SJCRH30 (cell line): ENCODE results near the gene C2orf68. TPM values are rescaled to one million over a fixed set of nuclear protein-coding genes. Genes with fewer than 3 reads are reported as not detected.
"Not testable (repeated sequence)": the region's sequence is repeated elsewhere in the genome, so short reads cannot be mapped to it uniquely, and the experiment has no call there.

ENCODE experiments used
- DNase-seq, 2 experiments: peaks; one replicate each; pipeline ENCODE4 v3.0.0-alpha.2; 2015 to 2020
- H3K27ac ChIP-seq: fragments of 250-450 bp; sonication (Bioruptor Pico); 2 replicates; pipeline ENCODE4 v1.5.1; 2020; ENCODE audit warnings: mild to moderate bottlenecking, moderate library complexity
- H3K27me3 ChIP-seq: fragments of 250-450 bp; sonication (Bioruptor Pico); 2 replicates; pipeline ENCODE4 v1.5.1; 2020; ENCODE audit warnings: mild to moderate bottlenecking, moderate library complexity
- H3K36me3 ChIP-seq: fragments of 250-450 bp; sonication (Bioruptor Pico); 2 replicates; pipeline ENCODE4 v1.5.1; 2020; ENCODE audit warnings: mild to moderate bottlenecking, moderate library complexity
- H3K4me1 ChIP-seq: fragments of 250-450 bp; sonication (Bioruptor Pico); 2 replicates; pipeline ENCODE4 v1.5.1; 2020; ENCODE audit warnings: mild to moderate bottlenecking, moderate library complexity
- H3K4me3 ChIP-seq: fragments of 250-450 bp; sonication (Bioruptor Pico); 2 replicates; pipeline ENCODE4 v1.5.1; 2020; ENCODE audit warnings: mild to moderate bottlenecking, moderate library complexity
- H3K9me3 ChIP-seq: fragments of 250-450 bp; sonication (Bioruptor Pico); replicated peaks from 2 replicates; pipeline ENCODE4 v1.5.1; 2020; ENCODE audit warnings: mild to moderate bottlenecking, moderate library complexity
- total RNA-seq: library from RNA; depleted of rRNA; stranded (reverse); fragments of >200 nt; shearing (Covaris generic); gene quantifications from 2 replicates; pipeline ENCODE4 v1.2.3, GENCODE V29; 2014; rRNA removed

Gene C2orf68
- total RNA-seq: 53.6 and 57.9 TPM in 2 replicates

- Histone ChIP-seq H3K9me3 (no peaks in the 10 kb centered on the region), H3K27me3 (no peaks in the 10 kb centered on the region), H3K36me3 (no peaks in the 10 kb centered on the region; the same call in 1 of the 2 replicates), H3K27ac (peak within 1 kb of the TSS; percentile 71), H3K4me3 (peak within 1 kb of the TSS; percentile 83), H3K4me1 (peaks cover 6% of the 10 kb centered on the region; the same call in 1 of the 2 replicates)
- DNase-seq: peak; percentile 96
Observed at GRCh38 chr2:85611705-85612587, at the start of gene C2orf68. Gene C2orf68, minus strand, starts transcription at chr2:85612066. Its CDS starts 82 bp downstream, at chr2:85611984.

DNA sequence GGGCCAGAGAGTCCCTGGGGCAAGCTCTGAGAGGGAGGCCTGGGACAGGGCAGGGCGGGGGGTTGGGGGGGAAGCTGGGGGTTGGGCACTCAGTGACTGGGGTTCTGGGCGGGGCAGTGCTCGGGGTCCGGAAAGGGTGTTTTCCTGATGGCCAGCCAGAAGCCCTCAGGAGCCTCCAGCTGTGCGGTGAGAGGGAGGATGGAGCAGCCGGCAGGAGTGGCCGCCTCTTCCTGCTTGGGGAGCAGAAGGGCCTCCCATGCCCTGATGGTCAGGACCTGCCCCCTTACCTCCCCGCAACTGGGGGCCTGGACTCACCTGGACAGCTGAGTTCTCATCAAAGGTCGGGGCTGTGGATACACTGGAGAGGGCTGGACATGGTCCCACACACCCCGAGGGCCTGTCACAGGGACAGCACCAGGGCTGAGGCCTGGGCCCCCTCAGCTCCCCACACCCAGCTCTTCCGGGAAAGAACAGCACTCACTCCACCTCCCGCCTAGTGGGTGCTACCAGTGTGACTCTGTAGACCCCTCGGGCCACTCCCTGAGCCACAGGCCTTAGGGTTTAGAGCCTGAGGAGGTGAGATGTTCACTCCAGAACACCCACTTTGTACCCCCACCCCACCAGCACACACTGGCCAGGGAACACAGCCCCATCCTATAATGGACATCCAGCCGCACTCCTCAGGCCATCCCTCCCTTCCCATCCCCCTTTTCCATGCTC lies 49.4 kb upstream of the C2orf68 start:
- H3K4me1 ChIP-seq: no peaks in the 10 kb centered on the region
- no peaks in the 10 kb centered on the region for H3K36me3 ChIP-seq
- no peak overlapping the region for H3K27ac ChIP-seq
- no peaks in the 10 kb centered on the region for H3K9me3 ChIP-seq
- DNase-seq: no peak
- no peak overlapping the region for H3K4me3 ChIP-seq
- H3K27me3 ChIP-seq: no peaks in the 10 kb centered on the region

DNA sequence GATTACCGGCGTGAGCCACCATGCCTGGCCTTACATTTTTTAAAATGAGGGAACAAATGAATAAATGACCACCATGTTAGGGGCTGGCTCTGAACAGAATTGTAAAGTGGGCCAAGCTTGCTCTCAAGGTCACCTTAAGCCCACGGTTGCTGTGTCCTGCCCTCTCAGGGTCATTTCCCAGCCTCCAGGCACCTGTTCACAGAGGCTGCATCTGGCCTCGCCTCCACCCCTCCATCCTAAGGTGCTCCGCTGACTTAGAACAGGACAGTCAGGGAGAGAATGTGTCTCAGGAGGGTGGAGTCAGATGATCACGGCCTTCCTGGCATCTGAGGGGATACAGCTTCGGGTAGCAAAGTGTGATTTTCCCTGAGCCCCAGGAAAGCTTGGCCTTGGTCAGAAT lies 48.9 kb upstream of the C2orf68 start:
- no peak for DNase-seq
- Histone ChIP-seq H3K4me3 (no peak overlapping the region), H3K4me1 (no peaks in the 10 kb centered on the region), H3K27ac (no peak overlapping the region), H3K36me3 (no peaks in the 10 kb centered on the region), H3K9me3 (no peaks in the 10 kb centered on the region), H3K27me3 (no peaks in the 10 kb centered on the region)

DNA sequence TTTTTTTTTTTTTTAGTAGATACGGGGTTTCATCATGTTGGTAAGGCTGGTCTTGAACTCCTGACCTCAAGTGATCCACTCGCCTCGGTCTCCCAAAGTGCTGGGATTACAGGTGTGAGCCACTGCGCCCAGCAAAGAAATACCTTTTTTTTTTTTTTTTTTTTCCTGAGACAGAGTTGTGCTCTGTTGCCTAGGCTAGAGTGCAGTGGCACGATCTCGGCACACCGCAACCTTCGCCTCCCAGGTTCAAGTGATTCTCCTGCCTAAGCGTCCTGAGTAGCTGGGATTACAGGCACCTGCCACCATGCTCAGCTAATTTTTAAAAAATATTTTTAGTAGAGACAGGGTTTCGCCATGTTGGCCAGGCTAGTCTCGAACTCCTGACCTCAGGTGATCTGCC lies 48.4 kb upstream of the C2orf68 start:
- not testable (repeated sequence) for H3K9me3 ChIP-seq, DNase-seq, H3K36me3 ChIP-seq, H3K4me1 ChIP-seq, H3K4me3 ChIP-seq, H3K27me3 ChIP-seq, H3K27ac ChIP-seq

DNA sequence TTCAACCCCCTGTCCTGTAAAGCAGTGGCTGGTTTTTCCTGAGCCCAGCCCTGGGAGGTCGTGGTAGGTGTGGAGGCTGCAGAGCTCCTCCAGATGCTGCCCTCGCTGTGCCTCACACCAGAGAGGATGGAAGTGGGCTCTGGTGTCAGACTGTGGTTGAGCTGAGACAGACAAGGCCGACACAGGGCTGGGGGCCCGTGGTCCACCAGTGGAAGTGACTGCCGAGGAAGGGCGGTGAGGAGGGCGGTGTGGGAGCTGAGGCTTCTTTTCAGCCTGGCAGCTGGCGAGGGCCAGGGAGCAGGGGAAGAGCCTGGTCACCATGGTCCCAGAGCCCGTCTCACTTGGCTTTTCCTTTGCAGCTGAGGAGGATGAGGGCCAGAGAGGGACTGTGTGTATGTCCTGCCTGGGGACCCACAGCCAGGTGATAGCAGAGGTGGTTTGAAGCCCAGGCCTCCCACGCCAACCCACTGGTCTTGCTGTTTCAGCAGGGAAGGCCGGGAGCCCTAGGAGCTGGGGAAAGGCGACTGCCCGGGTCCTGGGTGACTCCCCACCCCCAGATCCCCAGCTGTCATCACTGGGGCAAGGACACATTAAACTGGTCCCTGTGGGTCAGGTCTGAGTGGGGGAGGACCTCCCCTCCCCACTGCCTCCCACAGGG lies 47.6 kb upstream of the C2orf68 start:
- Histone ChIP-seq H3K36me3 (0 out of 2 replicates have a peak, but pooled peaks cover 2% of the 10 kb centered on the region), H3K4me3 (no peak overlapping the region), H3K27ac (no peak overlapping the region), H3K27me3 (no peaks in the 10 kb centered on the region), H3K4me1 (no peaks in the 10 kb centered on the region), H3K9me3 (no peaks in the 10 kb centered on the region)
- DNase-seq: no peak

- not testable (repeated sequence) for H3K4me3 ChIP-seq, H3K27me3 ChIP-seq, H3K9me3 ChIP-seq, DNase-seq, H3K27ac ChIP-seq, H3K4me1 ChIP-seq
- peaks cover 19% of the 10 kb centered on the region for H3K36me3 ChIP-seq
Observed at GRCh38 chr2:85657399-85657798, 45.5 kb upstream of the C2orf68 start.

DNA sequence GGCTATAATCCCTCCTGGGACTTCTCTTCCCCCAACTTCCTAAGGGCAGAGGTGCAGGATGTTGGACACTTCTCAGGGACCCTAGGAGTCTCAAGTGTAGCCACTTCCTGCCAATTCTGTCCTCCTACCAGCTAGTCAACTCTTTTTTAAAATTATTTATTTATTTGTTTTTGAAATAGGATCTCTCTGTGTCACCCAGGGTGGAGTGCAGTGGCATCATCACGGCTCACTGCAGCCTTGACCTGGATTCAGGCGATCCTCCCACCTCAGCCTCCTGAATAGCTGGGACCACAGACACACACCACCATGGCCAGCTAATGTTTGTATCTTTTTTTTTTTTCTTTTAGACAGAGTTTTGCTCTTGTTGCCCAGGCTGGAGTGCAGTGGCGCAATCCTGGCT lies 44.6 kb upstream of the C2orf68 start:
- no peak for DNase-seq
- Histone ChIP-seq H3K4me3 (no peak overlapping the region), H3K27me3 (no peaks in the 10 kb centered on the region), H3K4me1 (no peaks in the 10 kb centered on the region), H3K27ac (no peak overlapping the region), H3K36me3 (peaks cover 26% of the 10 kb centered on the region), H3K9me3 (no peaks in the 10 kb centered on the region)

- no peaks in the 10 kb centered on the region for H3K9me3 ChIP-seq
- H3K27ac ChIP-seq: no peak overlapping the region
- H3K4me3 ChIP-seq: no peak overlapping the region
- no peaks in the 10 kb centered on the region for H3K4me1 ChIP-seq
- no peaks in the 10 kb centered on the region for H3K27me3 ChIP-seq
- no peak for DNase-seq
- H3K36me3 ChIP-seq: peaks cover 31% of the 10 kb centered on the region
Observed at GRCh38 chr2:85655961-85656417, 44.1 kb upstream of the C2orf68 start.

DNA sequence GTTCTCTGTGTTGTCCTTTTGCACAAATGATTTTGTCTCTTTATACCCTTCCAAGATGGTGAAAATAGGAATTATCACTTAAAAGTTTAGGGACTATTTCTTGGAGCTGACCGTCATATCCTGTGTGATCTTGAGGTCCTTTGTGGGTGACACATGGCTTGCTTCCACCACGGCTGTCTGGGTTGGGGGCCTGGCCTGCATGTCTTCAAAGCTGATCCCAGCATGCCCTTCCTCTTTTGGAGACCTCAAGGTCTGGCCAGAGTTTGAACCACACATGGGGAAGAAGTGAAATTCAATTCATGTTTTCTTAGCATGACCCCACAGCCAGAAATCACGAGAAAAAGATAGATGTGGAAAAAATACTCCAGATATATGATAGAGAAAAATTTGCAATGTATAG lies 42.1 kb upstream of the C2orf68 start:
- no peaks in the 10 kb centered on the region for H3K4me1 ChIP-seq
- peaks cover 49% of the 10 kb centered on the region for H3K36me3 ChIP-seq
- no peaks in the 10 kb centered on the region for H3K9me3 ChIP-seq
- DNase-seq: no peak
- H3K27ac ChIP-seq: no peak overlapping the region
- H3K4me3 ChIP-seq: no peak overlapping the region
- no peaks in the 10 kb centered on the region for H3K27me3 ChIP-seq

DNA sequence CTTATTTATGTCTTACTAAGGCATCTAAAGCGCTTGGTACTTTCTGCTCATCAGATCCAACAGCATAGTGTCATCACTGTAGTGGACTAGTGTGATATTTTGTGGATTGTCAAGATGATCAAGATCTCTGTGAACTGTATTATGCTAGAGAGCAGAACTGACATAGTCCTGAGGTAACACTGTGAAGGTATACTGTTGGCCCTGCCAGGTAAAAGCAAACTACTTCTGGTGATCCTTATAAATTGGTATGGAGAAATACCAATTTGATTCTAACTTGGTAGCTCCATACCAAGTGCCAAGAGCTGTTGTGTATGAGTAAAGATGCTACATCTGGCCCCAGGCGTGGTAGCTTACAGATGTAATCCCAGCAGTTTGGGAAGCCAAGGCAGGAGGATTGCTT lies 40.2 kb upstream of the C2orf68 start:
- H3K9me3 ChIP-seq: no peaks in the 10 kb centered on the region
- H3K27me3 ChIP-seq: no peaks in the 10 kb centered on the region
- no peak overlapping the region for H3K4me3 ChIP-seq
- no peaks in the 10 kb centered on the region for H3K4me1 ChIP-seq
- no peak for DNase-seq
- H3K27ac ChIP-seq: no peak overlapping the region
- peaks cover 68% of the 10 kb centered on the region for H3K36me3 ChIP-seq

GRCh38 chr2:85651097-85651496 lies 39.2 kb upstream of the C2orf68 start:
- Histone ChIP-seq H3K4me1 (no peaks in the 10 kb centered on the region), H3K36me3 (peaks cover 76% of the 10 kb centered on the region), H3K27ac (no peak overlapping the region), H3K4me3 (no peak overlapping the region), H3K9me3 (no peaks in the 10 kb centered on the region), H3K27me3 (no peaks in the 10 kb centered on the region)
- no peak for DNase-seq

GRCh38 chr2:85650456-85650855 lies 38.6 kb upstream of the C2orf68 start:
- H3K27ac ChIP-seq: no peak overlapping the region
- H3K36me3 ChIP-seq: peaks cover 82% of the 10 kb centered on the region

GRCh38 chr2:85649201-85650190 lies 37.6 kb upstream of the C2orf68 start:
- Histone ChIP-seq H3K27ac (no peak overlapping the region), H3K4me1 (no peaks in the 10 kb centered on the region), H3K9me3 (no peaks in the 10 kb centered on the region), H3K27me3 (no peaks in the 10 kb centered on the region), H3K4me3 (no peak overlapping the region), H3K36me3 (peaks cover 90% of the 10 kb centered on the region)
- no peak for DNase-seq

More at GRCh38 chr2:85650456-85650855, 38.6 kb upstream of the C2orf68 start:
- no peak for DNase-seq
- Histone ChIP-seq H3K4me1 (no peaks in the 10 kb centered on the region), H3K9me3 (no peaks in the 10 kb centered on the region), H3K4me3 (no peak overlapping the region), H3K27me3 (no peaks in the 10 kb centered on the region)

GRCh38 chr2:85648619-85649018 lies 36.8 kb upstream of the C2orf68 start:
- no peaks in the 10 kb centered on the region for H3K4me1 ChIP-seq
- no peaks in the 10 kb centered on the region for H3K27me3 ChIP-seq
- H3K27ac ChIP-seq: no peak overlapping the region
- H3K9me3 ChIP-seq: no peaks in the 10 kb centered on the region
- peaks cover 91% of the 10 kb centered on the region for H3K36me3 ChIP-seq
- H3K4me3 ChIP-seq: no peak overlapping the region
- peak; percentile 45 to 62 for DNase-seq
